Mucosa of rectum (tissue), 2 donors: ENCODE measurements around the gene ASGR1.

ENCODE experiments used
- H3K27ac ChIP-seq, 2 donors: one replicate each; pipeline ENCODE4 v1.7.0; 2013; ENCODE audit warnings: inconsistent platforms in 2 of 2, low read depth in 2 of 2, low read length in 2 of 2
- H3K27me3 ChIP-seq, 2 donors: one replicate each; pipeline ENCODE4 v1.7.0; 2013; ENCODE audit warnings: low read length in 2 of 2; ENCODE audit not compliant: control insufficient read depth in 2 of 2, insufficient read depth in 2 of 2
- H3K36me3 ChIP-seq, 2 donors: one replicate each; pipeline ENCODE4 v1.7.0; 2013; ENCODE audit warnings: low read length in 2 of 2; ENCODE audit not compliant: control insufficient read depth in 2 of 2, insufficient read depth in 2 of 2
- H3K4me1 ChIP-seq, 2 donors: one replicate each; pipeline ENCODE4 v1.7.0; 2013; ENCODE audit warnings: low read length in 2 of 2, mild to moderate bottlenecking in 1 of 2; ENCODE audit not compliant: control insufficient read depth in 2 of 2, insufficient read depth in 2 of 2
- H3K4me3 ChIP-seq, 2 donors: one replicate each; pipeline ENCODE4 v1.7.0; 2013; ENCODE audit warnings: low read length in 2 of 2
- H3K9ac ChIP-seq, 2 donors: one replicate each; pipeline ENCODE4 v1.7.0; 2013; ENCODE audit warnings: low read length in 2 of 2, low read depth in 1 of 2, mild to moderate bottlenecking in 1 of 2
- H3K9me3 ChIP-seq, 2 donors: one replicate each; pipeline ENCODE4 v1.7.0; 2013; ENCODE audit warnings: low read length in 2 of 2; ENCODE audit not compliant: control insufficient read depth in 2 of 2
- donor health status: healthy.
- donor health status: Normal muscosa, but diverticular disease.

ASGR1 gene

GRCh38 chr17:7215652-7216180 lies 36.5 kb upstream of the ASGR1 start:
- Histone ChIP-seq H3K27ac (peak overlapping the region in 1 of 2 donors; percentile 68), H3K27me3 (peaks cover 5 to 6% of the 10 kb centered on the region in 2 donors), H3K4me1 (peaks cover 29 to 34% of the 10 kb centered on the region in 2 donors), H3K9ac (no peak overlapping the region), H3K9me3 (no peaks in the 10 kb centered on the region), H3K4me3 (peak overlapping the region in 1 of 2 donors; percentile 15), H3K36me3 (no peaks in the 10 kb centered on the region)

GRCh38 chr17:7215136-7215638 lies 36.0 kb upstream of the ASGR1 start:
- Histone ChIP-seq H3K9ac (no peak overlapping the region), H3K4me1 (peaks cover 24 to 28% of the 10 kb centered on the region in 2 donors), H3K36me3 (no peaks in the 10 kb centered on the region), H3K27me3 (peaks cover 5 to 6% of the 10 kb centered on the region in 2 donors), H3K9me3 (no peaks in the 10 kb centered on the region), H3K4me3 (peak overlapping the region in 1 of 2 donors; percentile 78), H3K27ac (peak overlapping the region in 1 of 2 donors; percentile 68)

DNA sequence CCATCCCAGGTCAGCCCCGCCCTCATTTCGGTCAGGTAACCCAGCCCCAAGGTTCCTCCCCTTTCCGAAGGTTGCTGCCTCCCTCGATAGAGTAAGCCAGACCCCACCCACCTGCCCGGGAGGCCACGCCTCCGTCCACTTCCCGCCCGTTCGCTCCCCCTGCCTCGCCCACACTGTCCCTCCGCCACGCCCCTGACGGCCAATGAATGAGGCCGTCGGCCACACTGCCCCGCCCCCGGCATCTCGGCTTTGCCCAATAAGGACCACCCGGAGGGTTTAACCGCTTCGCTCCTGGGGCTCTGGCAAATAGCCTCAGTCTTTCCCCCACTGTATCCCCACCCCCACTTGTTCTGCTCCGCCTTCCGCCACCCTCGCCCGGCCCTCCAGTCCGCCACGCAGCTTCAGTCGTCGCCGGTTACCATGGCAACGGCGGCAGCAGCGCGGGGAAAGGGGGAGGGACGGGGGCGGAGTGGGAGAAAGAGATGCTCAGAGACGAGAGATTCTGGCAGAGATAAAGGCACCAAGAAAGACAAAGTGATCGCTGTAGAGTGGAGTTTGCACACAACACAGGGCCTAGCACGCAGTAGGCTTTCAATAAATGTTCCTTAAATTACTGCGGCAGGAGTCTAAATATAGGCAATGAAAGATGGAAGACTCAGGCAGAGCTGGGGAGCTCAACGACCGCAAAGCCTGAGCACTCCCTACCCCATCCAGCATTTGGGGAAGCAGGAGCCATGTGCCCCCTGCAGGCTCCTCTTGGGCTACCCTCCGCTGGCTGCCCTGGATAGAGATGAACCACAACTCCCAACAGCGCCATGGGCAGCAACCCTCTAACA lies 35.3 kb upstream of the ASGR1 start:
- H3K9ac ChIP-seq, result peak overlapping the region in 1 of 2 donors; percentile 15

GRCh38 chr17:7213895-7214299 lies 34.7 kb upstream of the ASGR1 start:
- peaks cover 5 to 6% of the 10 kb centered on the region in 2 donors for H3K27me3 ChIP-seq
- H3K9me3 ChIP-seq, result no peaks in the 10 kb centered on the region
- peaks cover 16 to 20% of the 10 kb centered on the region in 2 donors for H3K4me1 ChIP-seq
- peak overlapping the region in 1 of 2 donors; percentile 68 for H3K27ac ChIP-seq
- H3K36me3 ChIP-seq, result no peaks in the 10 kb centered on the region
- H3K9ac ChIP-seq, result peak overlapping the region in 1 of 2 donors; percentile 15
- peak overlapping the region; percentile 60 to 65 for H3K4me3 ChIP-seq

More for the DNA sequence above, 35.3 kb upstream of the ASGR1 start:
- Histone ChIP-seq H3K9me3 (no peaks in the 10 kb centered on the region), H3K4me1 (peaks cover 22 to 27% of the 10 kb centered on the region in 2 donors), H3K36me3 (no peaks in the 10 kb centered on the region), H3K27ac (peak overlapping the region; percentile 64 to 68), H3K27me3 (peaks cover 5 to 6% of the 10 kb centered on the region in 2 donors), H3K4me3 (peak overlapping the region; percentile 60 to 78)

DNA sequence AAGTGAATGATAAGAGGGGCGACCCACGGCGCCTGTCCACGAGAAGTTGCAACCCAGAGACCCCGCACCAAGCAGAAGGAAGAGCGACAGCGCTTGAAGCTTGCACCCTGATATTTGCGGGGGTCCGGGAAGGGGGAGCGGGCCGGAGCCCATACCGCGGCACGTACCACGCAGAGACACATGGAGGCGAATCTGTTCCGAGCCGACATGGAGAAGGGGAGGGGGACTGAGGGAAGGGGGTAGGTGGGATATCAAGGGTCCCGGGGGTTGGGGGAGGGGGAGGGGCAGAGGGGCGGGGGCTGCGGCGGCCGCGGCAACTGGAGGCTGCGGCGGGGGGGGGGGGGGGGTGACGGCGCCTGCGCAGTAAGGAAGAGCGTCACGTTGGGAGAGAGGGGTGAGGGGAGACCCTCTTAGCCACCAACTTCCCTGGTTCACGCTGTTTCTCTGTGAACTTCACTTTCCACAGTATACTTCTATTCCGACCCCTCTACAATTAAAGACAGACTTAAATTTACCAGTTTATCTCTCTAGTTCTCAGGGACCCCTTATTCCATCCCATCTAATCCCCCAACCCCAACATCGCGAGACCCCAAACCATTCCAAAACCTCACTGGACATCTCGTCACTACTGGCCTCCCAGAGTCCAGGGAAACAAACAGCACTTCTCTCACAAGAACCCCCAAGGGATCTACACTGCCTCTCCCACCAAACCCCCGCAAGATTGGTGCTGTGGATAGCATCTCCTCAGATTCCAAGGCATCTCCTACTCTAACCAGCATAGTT lies 32.5 kb upstream of the ASGR1 start:
- peaks cover 9 to 13% of the 10 kb centered on the region in 2 donors for H3K4me1 ChIP-seq
- H3K27ac ChIP-seq, result no peak overlapping the region
- H3K9ac ChIP-seq, result no peak overlapping the region
- H3K27me3 ChIP-seq, result peaks cover 5 to 8% of the 10 kb centered on the region in 2 donors
- H3K36me3 ChIP-seq, result no peaks in the 10 kb centered on the region
- H3K9me3 ChIP-seq, result no peaks in the 10 kb centered on the region
- no peak overlapping the region for H3K4me3 ChIP-seq

GRCh38 chr17:7208754-7209460 lies 29.7 kb upstream of the ASGR1 start:
- Histone ChIP-seq H3K27ac (no peak overlapping the region), H3K36me3 (no peaks in the 10 kb centered on the region), H3K9ac (no peak overlapping the region), H3K9me3 (no peaks in the 10 kb centered on the region), H3K4me3 (no peak overlapping the region), H3K4me1 (peaks cover 3 to 6% of the 10 kb centered on the region in 2 donors), H3K27me3 (peaks cover 5 to 8% of the 10 kb centered on the region in 2 donors)

DNA sequence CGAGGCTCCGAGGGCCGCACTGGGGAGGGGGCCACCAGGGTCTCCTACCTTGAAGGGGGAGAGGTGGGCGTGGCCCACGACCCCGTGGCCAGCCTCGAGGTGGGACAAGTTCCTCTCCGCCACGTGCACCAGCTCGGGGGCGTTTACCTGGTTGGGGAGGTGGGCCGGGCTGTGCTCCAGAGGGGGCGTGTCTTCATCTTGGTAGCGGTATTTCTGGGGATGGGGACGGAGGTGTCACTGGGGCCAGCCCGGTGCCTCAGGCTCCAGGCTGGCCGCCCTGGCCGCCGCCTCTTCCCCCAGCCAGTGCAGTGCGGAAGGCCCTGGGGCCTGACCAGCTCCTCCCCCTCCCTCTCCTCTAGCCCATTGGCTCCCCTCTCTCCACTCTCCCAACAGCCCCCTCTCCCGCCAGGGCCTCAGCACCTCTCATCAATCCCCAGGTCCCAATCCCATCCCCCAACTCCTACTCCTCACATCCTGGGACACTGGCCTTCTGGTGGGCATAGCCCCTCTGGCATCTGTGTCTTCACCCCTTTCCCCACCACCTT lies 28.9 kb upstream of the ASGR1 start:
- Histone ChIP-seq H3K27ac (no peak overlapping the region), H3K36me3 (no peaks in the 10 kb centered on the region), H3K27me3 (peaks cover 5 to 8% of the 10 kb centered on the region in 2 donors), H3K9ac (no peak overlapping the region), H3K4me1 (peaks cover 0 to 3% of the 10 kb centered on the region in 2 donors), H3K4me3 (no peak overlapping the region), H3K9me3 (no peaks in the 10 kb centered on the region)

DNA sequence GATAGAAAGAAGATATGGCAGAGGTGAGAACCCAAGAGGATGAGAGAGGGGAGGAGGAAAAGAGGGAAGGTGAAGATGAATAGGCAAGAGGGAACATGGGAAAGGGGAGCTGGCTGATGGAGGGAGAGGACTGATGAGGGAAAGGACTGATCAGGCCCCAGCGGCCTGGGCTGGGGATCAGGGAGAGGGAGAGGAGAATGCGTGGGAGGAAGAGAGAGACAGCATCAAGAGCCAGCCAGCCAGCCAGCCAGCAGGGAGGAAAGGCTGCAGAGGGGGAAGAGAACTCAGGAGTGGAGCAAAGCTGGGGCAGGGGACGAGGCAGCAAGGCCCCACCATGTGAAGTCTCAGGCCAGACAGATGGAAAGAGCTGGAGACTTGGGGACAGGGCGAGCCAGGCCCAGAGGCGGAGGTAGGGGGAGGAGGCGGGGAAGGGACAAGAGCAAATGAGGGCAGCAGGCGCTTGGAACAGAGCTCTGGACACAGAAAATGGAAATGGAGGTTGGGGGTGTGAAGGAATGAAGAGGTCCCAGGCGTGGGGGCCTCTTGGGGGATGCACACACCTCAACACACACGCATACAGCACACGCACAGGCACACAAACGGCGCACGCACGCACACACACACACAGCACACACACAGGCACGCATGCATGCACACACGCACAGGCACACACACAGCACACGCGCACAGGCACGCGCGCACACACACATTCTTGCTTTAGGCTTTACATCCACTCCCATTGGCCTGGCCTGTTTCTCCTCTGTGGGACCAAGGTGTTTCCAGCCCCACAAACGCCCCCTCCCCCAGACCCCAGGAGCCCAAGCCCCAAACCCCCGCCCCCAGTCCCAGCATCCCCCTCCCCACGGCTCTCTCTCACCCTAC lies 28.2 kb upstream of the ASGR1 start:
- H3K27ac ChIP-seq, result no peak overlapping the region
- no peak overlapping the region for H3K4me3 ChIP-seq

More for the DNA sequence above, 28.2 kb upstream of the ASGR1 start:
- peaks cover 0 to 3% of the 10 kb centered on the region in 2 donors for H3K4me1 ChIP-seq
- no peak overlapping the region for H3K9ac ChIP-seq
- H3K36me3 ChIP-seq, result peaks cover 0 to 5% of the 10 kb centered on the region in 2 donors
- H3K27me3 ChIP-seq, result peaks cover 5 to 8% of the 10 kb centered on the region in 2 donors
- H3K9me3 ChIP-seq, result no peaks in the 10 kb centered on the region
